ENCODE data around the gene FLVCR2.

DNA sequence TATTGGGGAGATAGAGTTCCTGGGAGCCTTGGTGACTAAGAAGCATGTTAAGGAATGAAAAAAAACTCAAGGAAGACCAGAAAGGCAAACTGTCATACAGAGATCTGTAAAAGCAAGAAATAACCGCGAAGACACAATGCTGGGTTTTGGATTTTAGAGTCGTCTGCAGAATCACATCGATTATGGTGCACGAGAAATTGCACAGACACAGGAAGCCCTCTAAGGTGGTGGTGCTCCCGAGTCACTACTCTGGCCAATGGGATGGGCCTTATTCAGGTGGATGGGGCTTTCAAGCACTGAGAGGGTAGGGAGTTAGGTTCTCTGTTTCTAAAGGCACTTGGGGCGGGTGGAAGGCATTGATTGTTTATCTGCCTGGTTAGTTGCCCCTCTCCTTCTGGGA lies 10.3 kb upstream of the FLVCR2 start:
- TF ChIP-seq ZNF24 (tag by site-specific recombination; IDR thresholded peaks at IDR 0.05) = no peak
- TF ChIP-seq YY1 (tag by site-specific recombination; IDR thresholded peaks at IDR 0.05) = no peak
- no peak for TF ChIP-seq TCF7L2 (IDR thresholded peaks at IDR 0.05; ENCODE audit: borderline replicate concordance, low read depth, low read length)
- no peak for TF ChIP-seq ZSCAN23 (tag by site-specific recombination; IDR thresholded peaks at IDR 0.05)
- TF ChIP-seq ZNF560 (tag by site-specific recombination; IDR thresholded peaks at IDR 0.05; ENCODE audit: borderline replicate concordance) = no peak
- TF ChIP-seq, protein P1, sequence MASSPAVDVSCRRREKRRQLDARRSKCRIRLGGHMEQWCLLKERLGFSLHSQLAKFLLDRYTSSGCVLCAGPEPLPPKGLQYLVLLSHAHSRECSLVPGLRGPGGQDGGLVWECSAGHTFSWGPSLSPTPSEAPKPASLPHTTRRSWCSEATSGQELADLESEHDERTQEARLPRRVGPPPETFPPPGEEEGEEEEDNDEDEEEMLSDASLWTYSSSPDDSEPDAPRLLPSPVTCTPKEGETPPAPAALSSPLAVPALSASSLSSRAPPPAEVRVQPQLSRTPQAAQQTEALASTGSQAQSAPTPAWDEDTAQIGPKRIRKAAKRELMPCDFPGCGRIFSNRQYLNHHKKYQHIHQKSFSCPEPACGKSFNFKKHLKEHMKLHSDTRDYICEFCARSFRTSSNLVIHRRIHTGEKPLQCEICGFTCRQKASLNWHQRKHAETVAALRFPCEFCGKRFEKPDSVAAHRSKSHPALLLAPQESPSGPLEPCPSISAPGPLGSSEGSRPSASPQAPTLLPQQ (tag by site-specific recombination; IDR thresholded peaks at IDR 0.05) = no peak
- TF ChIP-seq, protein P2, sequence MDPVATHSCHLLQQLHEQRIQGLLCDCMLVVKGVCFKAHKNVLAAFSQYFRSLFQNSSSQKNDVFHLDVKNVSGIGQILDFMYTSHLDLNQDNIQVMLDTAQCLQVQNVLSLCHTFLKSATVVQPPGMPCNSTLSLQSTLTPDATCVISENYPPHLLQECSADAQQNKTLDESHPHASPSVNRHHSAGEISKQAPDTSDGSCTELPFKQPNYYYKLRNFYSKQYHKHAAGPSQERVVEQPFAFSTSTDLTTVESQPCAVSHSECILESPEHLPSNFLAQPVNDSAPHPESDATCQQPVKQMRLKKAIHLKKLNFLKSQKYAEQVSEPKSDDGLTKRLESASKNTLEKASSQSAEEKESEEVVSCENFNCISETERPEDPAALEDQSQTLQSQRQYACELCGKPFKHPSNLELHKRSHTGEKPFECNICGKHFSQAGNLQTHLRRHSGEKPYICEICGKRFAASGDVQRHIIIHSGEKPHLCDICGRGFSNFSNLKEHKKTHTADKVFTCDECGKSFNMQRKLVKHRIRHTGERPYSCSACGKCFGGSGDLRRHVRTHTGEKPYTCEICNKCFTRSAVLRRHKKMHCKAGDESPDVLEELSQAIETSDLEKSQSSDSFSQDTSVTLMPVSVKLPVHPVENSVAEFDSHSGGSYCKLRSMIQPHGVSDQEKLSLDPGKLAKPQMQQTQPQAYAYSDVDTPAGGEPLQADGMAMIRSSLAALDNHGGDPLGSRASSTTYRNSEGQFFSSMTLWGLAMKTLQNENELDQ (tag by site-specific recombination; IDR thresholded peaks at IDR 0.05; ENCODE audit: low read depth) = no peak
- TF ChIP-seq, protein P3, sequence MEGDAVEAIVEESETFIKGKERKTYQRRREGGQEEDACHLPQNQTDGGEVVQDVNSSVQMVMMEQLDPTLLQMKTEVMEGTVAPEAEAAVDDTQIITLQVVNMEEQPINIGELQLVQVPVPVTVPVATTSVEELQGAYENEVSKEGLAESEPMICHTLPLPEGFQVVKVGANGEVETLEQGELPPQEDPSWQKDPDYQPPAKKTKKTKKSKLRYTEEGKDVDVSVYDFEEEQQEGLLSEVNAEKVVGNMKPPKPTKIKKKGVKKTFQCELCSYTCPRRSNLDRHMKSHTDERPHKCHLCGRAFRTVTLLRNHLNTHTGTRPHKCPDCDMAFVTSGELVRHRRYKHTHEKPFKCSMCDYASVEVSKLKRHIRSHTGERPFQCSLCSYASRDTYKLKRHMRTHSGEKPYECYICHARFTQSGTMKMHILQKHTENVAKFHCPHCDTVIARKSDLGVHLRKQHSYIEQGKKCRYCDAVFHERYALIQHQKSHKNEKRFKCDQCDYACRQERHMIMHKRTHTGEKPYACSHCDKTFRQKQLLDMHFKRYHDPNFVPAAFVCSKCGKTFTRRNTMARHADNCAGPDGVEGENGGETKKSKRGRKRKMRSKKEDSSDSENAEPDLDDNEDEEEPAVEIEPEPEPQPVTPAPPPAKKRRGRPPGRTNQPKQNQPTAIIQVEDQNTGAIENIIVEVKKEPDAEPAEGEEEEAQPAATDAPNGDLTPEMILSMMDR (tag by site-specific recombination; IDR thresholded peaks at IDR 0.05) = no peak
- TF ChIP-seq, protein P4, sequence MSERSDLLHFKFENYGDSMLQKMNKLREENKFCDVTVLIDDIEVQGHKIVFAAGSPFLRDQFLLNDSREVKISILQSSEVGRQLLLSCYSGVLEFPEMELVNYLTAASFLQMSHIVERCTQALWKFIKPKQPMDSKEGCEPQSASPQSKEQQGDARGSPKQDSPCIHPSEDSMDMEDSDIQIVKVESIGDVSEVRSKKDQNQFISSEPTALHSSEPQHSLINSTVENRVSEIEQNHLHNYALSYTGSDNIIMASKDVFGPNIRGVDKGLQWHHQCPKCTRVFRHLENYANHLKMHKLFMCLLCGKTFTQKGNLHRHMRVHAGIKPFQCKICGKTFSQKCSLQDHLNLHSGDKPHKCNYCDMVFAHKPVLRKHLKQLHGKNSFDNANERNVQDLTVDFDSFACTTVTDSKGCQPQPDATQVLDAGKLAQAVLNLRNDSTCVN (tag by site-specific recombination; optimal IDR thresholded peaks at IDR 0.05) = no peak

All from HEK293 (cell line).